Measurements from ENCODE around the gene NAA38.

DNA sequence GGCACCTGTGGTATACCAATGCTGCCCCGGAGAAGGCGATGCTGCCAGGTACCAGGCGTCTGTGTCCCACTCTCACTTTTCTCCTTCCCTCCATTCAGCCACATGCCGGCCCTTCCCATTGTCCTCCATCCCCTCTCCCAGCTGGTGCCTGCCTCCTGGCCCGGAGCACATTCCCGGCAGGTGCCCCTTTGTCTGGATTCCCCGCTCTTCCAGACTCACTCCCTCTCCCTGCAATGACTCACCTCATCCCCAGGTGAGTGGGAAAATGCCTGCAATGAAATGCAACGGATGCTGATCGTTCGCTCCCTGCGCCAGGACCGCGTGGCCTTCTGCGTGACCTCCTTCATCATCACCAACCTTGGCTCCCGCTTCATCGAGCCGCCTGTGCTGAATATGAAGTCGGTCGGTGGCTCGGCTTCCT, 33.8 kb downstream of the NAA38 start:
- TF ChIP-seq EZH2 (IDR thresholded peaks at IDR 0.05) (no peak), EZH2phosphoT487 (IDR thresholded peaks at IDR 0.05) (no peak)
